Upper lobe of left lung (tissue), 6 donors: ENCODE results near the gene MLIP. TPM values are rescaled to one million over a fixed set of nuclear protein-coding genes. Genes with fewer than 3 reads are reported as not detected.
"Not testable (repeated sequence)": the region's sequence is repeated elsewhere in the genome, so short reads cannot be mapped to it uniquely, and the experiment has no call there.

Experiments
- ATAC-seq, 2 donors: fragments of 200-7000 bp; cut with Tn5 transposase; one replicate each; pipeline ENCODE4 v1.9.1; 2022; ENCODE audit warnings: mild to moderate bottlenecking in 2 of 2, moderate library complexity in 2 of 2; ENCODE audit not compliant: low FRiP score in 2 of 2
- DNase-seq, 2 donors: peaks; one replicate each; pipeline ENCODE4 v3.0.0-alpha.2; 2019 to 2020
- H3K27ac ChIP-seq, 4 donors: fragments of 200-600 bp; sonication (generic); one replicate each; pipeline ENCODE4 v1.5.1; 2016 to 2019
- H3K27me3 ChIP-seq, 4 donors: fragments of 200-600 bp; sonication (generic); one replicate each; pipeline ENCODE4 v1.5.1; 2017 to 2019
- H3K36me3 ChIP-seq, 4 donors: fragments of 200-600 bp; sonication (generic); one replicate each; pipeline ENCODE4 v1.5.1; 2016 to 2019
- H3K4me1 ChIP-seq, 4 donors: fragments of 200-600 bp; sonication (generic); one replicate each; pipeline ENCODE4 v1.5.1; 2018 to 2019
- H3K4me3 ChIP-seq, 4 donors: fragments of 200-600 bp; sonication (generic); one replicate each; pipeline ENCODE4 v1.5.1; 2017 to 2019; ENCODE audit warnings: mild to moderate bottlenecking in 2 of 4, moderate library complexity in 1 of 4
- H3K9me3 ChIP-seq, 4 donors: fragments of 200-600 bp; sonication (generic); one replicate each; pipeline ENCODE4 v1.5.1; 2018 to 2019
- EP300 ChIP-seq, 4 donors: sonication (generic); formaldehyde crosslinking; IDR thresholded peaks; one replicate each; pipeline ENCODE4 v1.5.1; 2017; ENCODE audit warnings: antibody characterized with exemption in 4 of 4, control low read depth in 2 of 4
- POLR2A ChIP-seq, 4 donors: fragments of 450-650 bp; IDR thresholded peaks; one replicate each; pipeline ENCODE4 v1.5.1; 2016 to 2017; ENCODE audit warnings: antibody characterized with exemption in 4 of 4, mild to moderate bottlenecking in 2 of 4
- POLR2AphosphoS5 ChIP-seq, 2 donors: sonication (generic); formaldehyde crosslinking; IDR thresholded peaks; one replicate each; pipeline ENCODE4 v1.5.1; 2017; ENCODE audit warnings: antibody characterized with exemption in 2 of 2
- WGBS, 2 donors: methylation state at CpG; one replicate each; pipeline ENCODE4 v1.1.5; 2017 to 2018; 5-methylcytosine and 5-hydroxymethylcytosine counted together
- total RNA-seq, 6 donors: library from RNA; depleted of rRNA in 4 of 6; stranded (reverse); fragments of >200 nt in 4 of 6; gene quantifications; one replicate each; pipeline versions ENCODE4 v1.1.0 to v1.2.1, GENCODE V29; 2016 to 2021
- TF ChIP-seq, protein P1 (sequence below), 6 experiments: fragments of 450-650 bp in 4 of 6; fragments of 200-600 bp in 2 of 6; sonication (generic) in 2 of 6; IDR thresholded peaks; one replicate each; pipeline ENCODE4 v1.5.1; 2016 to 2019; ENCODE audit warnings: antibody characterized with exemption in 6 of 6
- donor health status: DM: no; HTN: no; CAD: no; lungs with moderate emphysema.
- donor health status: DM: no; HTN: yes; CAD: no; lungs with severe emphysema.

MLIP gene
- total RNA-seq, 6 donors from 2014 or later: 0.47 to 1.3 (median 0.77) TPM; not detected in 2

DNA sequence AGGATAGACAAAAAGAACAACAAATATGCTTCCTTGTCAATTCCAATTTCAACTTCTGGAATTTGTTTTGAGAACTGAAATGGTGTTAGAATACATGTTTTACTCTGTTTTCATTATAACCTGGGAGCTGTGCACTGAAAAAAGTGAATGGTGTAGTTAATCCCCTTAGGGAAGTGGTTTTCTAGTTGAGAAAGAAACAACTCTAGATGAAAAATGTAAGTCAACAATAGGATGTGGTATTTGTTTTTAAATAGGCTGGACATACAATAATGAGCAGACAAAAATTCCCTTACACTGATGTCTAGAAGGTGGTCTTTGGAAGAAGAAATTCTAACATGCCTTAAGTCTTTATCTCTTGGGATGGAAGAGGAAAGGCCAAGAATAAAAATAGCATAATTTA is 137.1 kb downstream of the MLIP start:
- no peak for TF ChIP-seq POLR2A (IDR thresholded peaks at IDR 0.05)
- no peak for TF ChIP-seq POLR2AphosphoS5 (IDR thresholded peaks at IDR 0.05)
- no peak for TF ChIP-seq EP300 (IDR thresholded peaks at IDR 0.05)
- TF ChIP-seq, protein P1, sequence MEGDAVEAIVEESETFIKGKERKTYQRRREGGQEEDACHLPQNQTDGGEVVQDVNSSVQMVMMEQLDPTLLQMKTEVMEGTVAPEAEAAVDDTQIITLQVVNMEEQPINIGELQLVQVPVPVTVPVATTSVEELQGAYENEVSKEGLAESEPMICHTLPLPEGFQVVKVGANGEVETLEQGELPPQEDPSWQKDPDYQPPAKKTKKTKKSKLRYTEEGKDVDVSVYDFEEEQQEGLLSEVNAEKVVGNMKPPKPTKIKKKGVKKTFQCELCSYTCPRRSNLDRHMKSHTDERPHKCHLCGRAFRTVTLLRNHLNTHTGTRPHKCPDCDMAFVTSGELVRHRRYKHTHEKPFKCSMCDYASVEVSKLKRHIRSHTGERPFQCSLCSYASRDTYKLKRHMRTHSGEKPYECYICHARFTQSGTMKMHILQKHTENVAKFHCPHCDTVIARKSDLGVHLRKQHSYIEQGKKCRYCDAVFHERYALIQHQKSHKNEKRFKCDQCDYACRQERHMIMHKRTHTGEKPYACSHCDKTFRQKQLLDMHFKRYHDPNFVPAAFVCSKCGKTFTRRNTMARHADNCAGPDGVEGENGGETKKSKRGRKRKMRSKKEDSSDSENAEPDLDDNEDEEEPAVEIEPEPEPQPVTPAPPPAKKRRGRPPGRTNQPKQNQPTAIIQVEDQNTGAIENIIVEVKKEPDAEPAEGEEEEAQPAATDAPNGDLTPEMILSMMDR (IDR thresholded peaks at IDR 0.05): no peak
- H3K4me3 ChIP-seq: no peak overlapping the region
- H3K4me1 ChIP-seq: no peaks in the 10 kb centered on the region
- H3K27me3 ChIP-seq: no peaks in the 10 kb centered on the region
- no peaks in the 10 kb centered on the region for H3K9me3 ChIP-seq
- DNase-seq: no peak
- no peak for ATAC-seq
- no peaks in the 10 kb centered on the region for H3K36me3 ChIP-seq
- no peak overlapping the region for H3K27ac ChIP-seq

DNA sequence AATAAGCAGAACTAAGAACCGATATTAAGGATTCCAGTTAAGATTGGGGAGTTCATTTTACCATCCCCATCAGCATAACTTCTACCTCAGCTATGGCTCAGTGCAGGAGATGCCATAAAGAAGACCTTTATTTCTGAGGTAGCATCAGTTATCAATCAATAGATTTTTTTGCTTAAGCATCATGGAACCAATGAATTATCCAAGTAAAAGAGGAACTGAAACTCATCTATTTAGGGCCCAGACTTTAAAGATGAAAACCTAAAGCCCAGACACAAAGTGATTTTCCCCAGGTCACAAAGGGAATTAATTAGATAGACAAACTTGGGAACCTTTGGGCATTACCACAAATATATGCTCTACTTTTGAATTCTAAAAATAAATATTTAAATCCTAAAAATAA is 137.8 kb downstream of the MLIP start:
- TF ChIP-seq EP300 (IDR thresholded peaks at IDR 0.05) (no peak), POLR2A (IDR thresholded peaks at IDR 0.05) (no peak), POLR2AphosphoS5 (IDR thresholded peaks at IDR 0.05) (no peak)
- TF ChIP-seq, protein P1 (IDR thresholded peaks at IDR 0.05): no peak

GRCh38 chr6:54249812-54250211 is 138.6 kb downstream of the MLIP start:
- DNase-seq, H3K4me3 ChIP-seq, ATAC-seq, H3K36me3 ChIP-seq, H3K4me1 ChIP-seq, H3K9me3 ChIP-seq, H3K27me3 ChIP-seq, H3K27ac ChIP-seq: not testable (repeated sequence)
- 82 to 86% methylated on average over 2 of the region's 2 CpGs for WGBS, 2 donors

More for the DNA sequence above, 137.8 kb downstream of the MLIP start:
- H3K4me3 ChIP-seq: no peak overlapping the region
- ATAC-seq (no peak), DNase-seq (no peak)
- no peaks in the 10 kb centered on the region for H3K9me3 ChIP-seq
- no peaks in the 10 kb centered on the region for H3K4me1 ChIP-seq
- 80 to 91% methylated on average over 1 of the region's 1 CpG for WGBS, 2 donors
- H3K27me3 ChIP-seq: no peaks in the 10 kb centered on the region
- no peaks in the 10 kb centered on the region for H3K36me3 ChIP-seq
- no peak overlapping the region for H3K27ac ChIP-seq

- Histone ChIP-seq H3K36me3 (no peaks in the 10 kb centered on the region), H3K27ac (no peak overlapping the region), H3K9me3 (no peaks in the 10 kb centered on the region), H3K4me3 (no peak overlapping the region), H3K27me3 (no peaks in the 10 kb centered on the region), H3K4me1 (no peaks in the 10 kb centered on the region)
- TF ChIP-seq EP300 (IDR thresholded peaks at IDR 0.05): no peak
- TF ChIP-seq POLR2A (IDR thresholded peaks at IDR 0.05): no peak
- TF ChIP-seq, protein P1 (IDR thresholded peaks at IDR 0.05): no peak
- DNase-seq: no peak
- ATAC-seq: no peak
- 96 to 98% methylated on average over 1 of the region's 1 CpG for WGBS, 2 donors
Measured at GRCh38 chr6:54252496-54252895, 141.3 kb downstream of the MLIP start.

GRCh38 chr6:54252916-54253315 is 141.7 kb downstream of the MLIP start:
- 89% methylated on average over 4 of the region's 4 CpGs for WGBS, 2 donors
- ATAC-seq: no peak
- TF ChIP-seq, protein P1 (IDR thresholded peaks at IDR 0.05): no peak
- no peak for TF ChIP-seq POLR2A (IDR thresholded peaks at IDR 0.05)
- TF ChIP-seq POLR2AphosphoS5 (IDR thresholded peaks at IDR 0.05): no peak
- no peak for TF ChIP-seq EP300 (IDR thresholded peaks at IDR 0.05)
- no peak for DNase-seq
- no peaks in the 10 kb centered on the region for H3K4me1 ChIP-seq
- H3K27ac ChIP-seq: no peak overlapping the region
- H3K36me3 ChIP-seq: no peaks in the 10 kb centered on the region
- no peaks in the 10 kb centered on the region for H3K27me3 ChIP-seq
- H3K9me3 ChIP-seq: no peaks in the 10 kb centered on the region
- H3K4me3 ChIP-seq: no peak overlapping the region
